Erythroblast (primary cell): Measurements from ENCODE around the gene EFNB2.

Experiments
- GATA1 ChIP-seq: IDR thresholded peaks from 2 replicates; pipeline ENCODE4 v1.6.1; 2011; ENCODE audit warnings: low read depth, mild to moderate bottlenecking, control low read depth, low read length, moderate library complexity
- POLR2A ChIP-seq: IDR thresholded peaks from 2 replicates; pipeline ENCODE4 v1.6.1; 2011; ENCODE audit warnings: mild to moderate bottlenecking, low read length

DNA sequence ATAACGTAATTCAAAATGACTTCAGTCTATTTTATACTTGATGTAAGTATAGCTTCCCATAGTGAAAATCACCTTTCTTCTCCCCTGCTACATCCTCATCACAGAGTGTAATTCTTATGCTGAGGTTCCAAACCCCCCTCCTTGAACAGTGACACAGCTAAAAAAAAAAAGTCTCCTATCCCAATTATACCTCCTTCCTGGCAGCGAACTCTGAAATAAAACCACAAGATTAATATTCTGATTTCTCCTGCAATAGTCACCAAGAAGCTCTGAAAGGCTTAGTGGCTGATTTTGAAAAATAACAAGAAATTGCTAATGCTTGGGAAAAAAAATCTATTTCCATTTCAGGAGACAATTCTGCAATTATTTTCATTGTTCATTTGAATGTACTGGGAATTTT is 36.3 kb downstream of the EFNB2 start:
- TF ChIP-seq POLR2A: no peak
- no peak for TF ChIP-seq GATA1
